ENCODE data around the gene DLGAP3. TPM values are rescaled to one million over a fixed set of nuclear protein-coding genes. Genes with fewer than 3 reads are reported as not detected.

Gene DLGAP3
- total RNA-seq, 4 donors from 2014 or later, result 0.25 to 0.84 (median 0.30) TPM

GRCh38 chr1:34918977-34919561 is 10.4 kb downstream of the DLGAP3 start:
- ATAC-seq (ENCODE audit: low FRiP score) (no peak), DNase-seq (ENCODE audit: low spot score) (no peak)
- no peak for TF ChIP-seq CTCF (IDR thresholded peaks at IDR 0.05)

- peak; percentile 28 for ATAC-seq (ENCODE audit: low FRiP score)
- TF ChIP-seq CTCF (IDR thresholded peaks at IDR 0.05), result no peak
- no peak for DNase-seq (ENCODE audit: low spot score)
Observed at GRCh38 chr1:34918386-34918976, 11.0 kb downstream of the DLGAP3 start.

- ATAC-seq (ENCODE audit: low FRiP score), result no peak
- TF ChIP-seq CTCF (IDR thresholded peaks at IDR 0.05), result no peak
- no peak for DNase-seq (ENCODE audit: low spot score)
Observed at GRCh38 chr1:34917017-34917416, 12.4 kb downstream of the DLGAP3 start.

- DNase-seq (ENCODE audit: low spot score) (no peak), ATAC-seq (ENCODE audit: low FRiP score) (no peak)
- no peak for TF ChIP-seq CTCF (IDR thresholded peaks at IDR 0.05)
Observed at GRCh38 chr1:34916104-34916503, 13.3 kb downstream of the DLGAP3 start.

- DNase-seq (ENCODE audit: low spot score), result no peak
- ATAC-seq (ENCODE audit: low FRiP score), result no peak
- no peak for TF ChIP-seq CTCF (IDR thresholded peaks at IDR 0.05)
Observed at GRCh38 chr1:34915521-34915920, 13.9 kb downstream of the DLGAP3 start.

- DNase-seq (ENCODE audit: low spot score) (no peak), ATAC-seq (ENCODE audit: low FRiP score) (no peak)
- TF ChIP-seq CTCF (IDR thresholded peaks at IDR 0.05), result no peak
Observed at GRCh38 chr1:34914958-34915357, 14.5 kb downstream of the DLGAP3 start.

GRCh38 chr1:34911465-34911864 is 18.0 kb downstream of the DLGAP3 start:
- no peak for ATAC-seq (ENCODE audit: low FRiP score)
- no peak for DNase-seq (ENCODE audit: low spot score)
- TF ChIP-seq CTCF (IDR thresholded peaks at IDR 0.05), result no peak

Data from omental fat pad (tissue), 4 donors.